Measurements from ENCODE around the gene STAU1. TPM values are rescaled to one million over a fixed set of nuclear protein-coding genes. Genes with fewer than 3 reads are reported as not detected.

Gene STAU1
- total and polyA plus RNA-seq, 10 of the 15 experiments (the other 5 are each of a cell fraction or from before 2014, with no cell fraction given) = 13.9 to 66.2 (median 45.6) TPM

GRCh38 chr20:49140834-49141233 is 47.3 kb downstream of the STAU1 start:
- no peaks in the 10 kb centered on the region; the same call in 1 of the 2 replicates for H3K79me2 ChIP-seq (ENCODE audit: control insufficient read depth, insufficient read depth, low read length)
- no peak for DNase-seq (ENCODE audit: low read depth, low spot score)
- RAD21 ChIA-PET (ENCODE audit: unreplicated experiment) = no interaction called here
- no peak overlapping the region for H3K9ac ChIP-seq (ENCODE audit: control insufficient read depth, insufficient read depth, low read length)
- H3K27ac ChIP-seq (ENCODE audit: control insufficient read depth, insufficient read depth) = no peak overlapping the region
- SMC1A ChIA-PET (ENCODE audit: uncharacterized antibody, unreplicated experiment) = no interaction called here
- no peak for TF ChIP-seq BMI1 (IDR thresholded peaks at IDR 0.05; ENCODE audit: borderline replicate concordance)
- no peak for TF ChIP-seq ZNF274 (IDR thresholded peaks at IDR 0.05; ENCODE audit: insufficient read depth, insufficient read length)
- no peak for TF ChIP-seq MEF2A (IDR thresholded peaks at IDR 0.05; ENCODE audit: insufficient read depth, low read depth, low read length)
- no peaks in the 10 kb centered on the region for H3K9me3 ChIP-seq (replicated peaks; ENCODE audit: control insufficient read depth, insufficient read depth, low read length)
- ATAC-seq = no peak
- no peak overlapping the region for H3K4me3 ChIP-seq
- no peak overlapping the region for H2AFZ ChIP-seq (ENCODE audit: control insufficient read depth, low read depth, low read length)
- no peaks in the 10 kb centered on the region for H3K4me1 ChIP-seq (ENCODE audit: control insufficient read depth, insufficient read depth, low read length)
- intact Hi-C loops (cut with micrococcal nuclease; ENCODE audit: unreplicated experiment) = no loop called here
- no TSS peak for BruUV-seq (replicated peaks)
- no peak for FAIRE-seq
- in situ Hi-C loops (cut with MboI) = no loop called here
- CTCF ChIA-PET = interaction anchor here (0.6 to 9.3 kb wide), 2 partner anchors 48 to 71 kb away, joined by 3 to 333 read pairs; partner anchors contain the start of gene STAU1
- H3K27me3 ChIP-seq (replicated peaks in 1 of 2; ENCODE audit: control insufficient read depth in 2 of 2, insufficient read depth in 2 of 2, low read length in 1 of 2) = no peaks in the 10 kb centered on the region
- no peaks in the 10 kb centered on the region for H4K20me1 ChIP-seq (ENCODE audit: control insufficient read depth, insufficient read depth)
- 0 out of 2 replicates have a peak overlapping the region, but pooled peaks have one; percentile 35 for H3K4me2 ChIP-seq (ENCODE audit: control insufficient read depth, insufficient read depth)
- WGBS (ENCODE audit: insufficient coverage, insufficient replicate concordance, low lambda C conversion rate, missing lambda C conversion rate) = 96% methylated on average over 2 of the region's 2 CpGs
- H3K36me3 ChIP-seq (ENCODE audit: control insufficient read depth in 2 of 2, insufficient read depth in 2 of 2, low read length in 1 of 2) = peaks cover 6 to 7% of the 10 kb centered on the region in 2 experiments
- POLR2A ChIA-PET = no interaction called here

GRCh38 chr20:49140411-49140810 is 47.7 kb downstream of the STAU1 start:
- DNase-seq (ENCODE audit: low read depth, low spot score) (no peak), FAIRE-seq (no peak), ATAC-seq (peak; percentile 64)
- Histone ChIP-seq H3K9ac (ENCODE audit: control insufficient read depth, insufficient read depth, low read length) (no peak overlapping the region), H3K4me3 (no peak overlapping the region), H2AFZ (ENCODE audit: control insufficient read depth, low read depth, low read length) (no peak overlapping the region), H3K27ac (ENCODE audit: control insufficient read depth, insufficient read depth) (no peak overlapping the region), H4K20me1 (ENCODE audit: control insufficient read depth, insufficient read depth) (no peaks in the 10 kb centered on the region), H3K4me1 (ENCODE audit: control insufficient read depth, insufficient read depth, low read length) (no peaks in the 10 kb centered on the region), H3K79me2 (ENCODE audit: control insufficient read depth, insufficient read depth, low read length) (no peaks in the 10 kb centered on the region; the same call in 1 of the 2 replicates), H3K9me3 (replicated peaks; ENCODE audit: control insufficient read depth, insufficient read depth, low read length) (no peaks in the 10 kb centered on the region), H3K4me2 (ENCODE audit: control insufficient read depth, insufficient read depth) (peak overlapping the region; percentile 35; the same call in 1 of the 2 replicates), H3K36me3 (ENCODE audit: control insufficient read depth in 2 of 2, insufficient read depth in 2 of 2, low read length in 1 of 2) (peaks cover 6 to 7% of the 10 kb centered on the region in 2 experiments), H3K27me3 (replicated peaks in 1 of 2; ENCODE audit: control insufficient read depth in 2 of 2, insufficient read depth in 2 of 2, low read length in 1 of 2) (no peaks in the 10 kb centered on the region)
- intact Hi-C loops (cut with micrococcal nuclease; ENCODE audit: unreplicated experiment) (no loop called here), in situ Hi-C loops (cut with MboI) (no loop called here)
- CTCF ChIA-PET = interaction anchor here (0.6 to 9.3 kb wide), 2 partner anchors 48 to 71 kb away, joined by 3 to 333 read pairs; partner anchors contain the start of gene STAU1
- TSS peak; percentile 15 for BruUV-seq (replicated peaks)
- RAD21 ChIA-PET (ENCODE audit: unreplicated experiment) = no interaction called here
- SMC1A ChIA-PET (ENCODE audit: uncharacterized antibody, unreplicated experiment) = interaction anchor here (0.6 kb wide), 1 partner anchor 47 kb away, joined by 3 read pairs; no protein-coding TSS in a partner anchor
- POLR2A ChIA-PET = no interaction called here
- 26% methylated on average over 2 of the region's 2 CpGs for WGBS (ENCODE audit: insufficient coverage, insufficient replicate concordance, low lambda C conversion rate, missing lambda C conversion rate)
- TF ChIP-seq KLF5 (IDR thresholded peaks at IDR 0.05; ENCODE audit: partially characterized antibody) = no peak
- TF ChIP-seq POU2F2 (IDR thresholded peaks at IDR 0.05; ENCODE audit: borderline replicate concordance, low read depth, low read length) = no peak
- no peak for TF ChIP-seq HDAC6 (IDR thresholded peaks at IDR 0.05; ENCODE audit: unreplicated experiment)
- TF ChIP-seq CBFB (IDR thresholded peaks at IDR 0.05; ENCODE audit: low read depth) = no peak
- no peak for TF ChIP-seq FOS (IDR thresholded peaks at IDR 0.05; ENCODE audit: borderline replicate concordance, extremely low read depth, insufficient read length)
- no peak for TF ChIP-seq USF1 (IDR thresholded peaks at IDR 0.05; ENCODE audit: borderline replicate concordance, extremely low read length, insufficient read depth, low read depth, low read length)
- no peak for TF ChIP-seq MYC (IDR thresholded peaks at IDR 0.05; ENCODE audit: insufficient read depth, insufficient read length, insufficient replicate concordance, low read length, severe bottlenecking)
- no peak for TF ChIP-seq HSF1 (IDR thresholded peaks at IDR 0.05; ENCODE audit: low read depth, low read length)
- TF ChIP-seq SREBF2 (IDR thresholded peaks at IDR 0.05; ENCODE audit: low read length) = no peak
- no peak for TF ChIP-seq RELB (IDR thresholded peaks at IDR 0.05; ENCODE audit: low read depth)
- no peak for TF ChIP-seq POLR2AphosphoS5 (IDR thresholded peaks at IDR 0.05; ENCODE audit: low read length)
